WTC11 (cell line): ENCODE results near the gene KIAA0753. TPM values are rescaled to one million over a fixed set of nuclear protein-coding genes. Genes with fewer than 3 reads are reported as not detected.

ENCODE experiments used
- ATAC-seq: fragments of 200-7000 bp; cut with Tn5 transposase; 2 replicates; pipeline ENCODE4 v1.10.0; 2021; ENCODE audit warnings: mild to moderate bottlenecking, moderate library complexity
- CTCF ChIA-PET: fragments of 300-600 bp; sonication (Branson Sonifier 250); formaldehyde crosslinking; loops from one replicate; lab custom pipeline; 2021; ENCODE audit warnings: antibody characterized with exemption; lab: Charles Lee
- POLR2A ChIA-PET: fragments of 350-600 bp; sonication (Branson Sonifier 250); formaldehyde crosslinking; loops from one replicate; lab custom pipeline; 2021; ENCODE audit warnings: antibody characterized with exemption; lab: Charles Lee
- DNase-seq: peaks from one replicate; pipeline ENCODE4 v3.0.0; 2021; ENCODE audit warnings: low spot score
- H3K27ac Mint-ChIP-seq: 2 replicates; pipeline ENCODE4 v1.8.0; 2021; ENCODE audit warnings: mixed read lengths
- H3K27me3 Mint-ChIP-seq: 2 replicates; pipeline ENCODE4 v1.8.0; 2021; ENCODE audit warnings: low read depth, mild to moderate bottlenecking, moderate library complexity, mixed read lengths
- H3K36me3 Mint-ChIP-seq: 2 replicates; pipeline ENCODE4 v1.8.0; 2021; ENCODE audit warnings: mixed read lengths
- H3K4me1 Mint-ChIP-seq: 2 replicates; pipeline ENCODE4 v1.8.0; 2022; ENCODE audit warnings: mixed read lengths
- H3K4me3 Mint-ChIP-seq: 2 replicates; pipeline ENCODE4 v1.8.0; 2021; ENCODE audit warnings: mild to moderate bottlenecking, moderate library complexity, mixed read lengths
- H3K9me3 Mint-ChIP-seq: 2 replicates; pipeline ENCODE4 v1.8.0; 2021; ENCODE audit warnings: mixed read lengths
- AR ChIP-seq: fragments of 250-450 bp; sonication (Bioruptor Pico); IDR thresholded peaks from 2 replicates; pipeline ENCODE4 v1.9.0; 2021; ENCODE audit warnings: mild to moderate bottlenecking
- ATF2 ChIP-seq: sonication (generic); formaldehyde crosslinking; IDR thresholded peaks from 2 replicates; pipeline ENCODE4 v1.8.1; 2022; ENCODE audit warnings: low read depth, missing genetic modification reagents, borderline replicate concordance
- CREM ChIP-seq: sonication (generic); formaldehyde crosslinking; IDR thresholded peaks from 2 replicates; pipeline ENCODE4 v1.8.1; 2022; ENCODE audit warnings: mild to moderate bottlenecking, missing genetic modification reagents, moderate library complexity
- E2F4 ChIP-seq: sonication (generic); formaldehyde crosslinking; IDR thresholded peaks from 2 replicates; pipeline ENCODE4 v1.8.1; 2022; ENCODE audit warnings: low read depth, mild to moderate bottlenecking, moderate library complexity, missing genetic modification reagents, borderline replicate concordance
- E2F5 ChIP-seq: sonication (generic); formaldehyde crosslinking; IDR thresholded peaks from 2 replicates; pipeline ENCODE4 v1.8.1; 2022; ENCODE audit warnings: mild to moderate bottlenecking, moderate library complexity, missing genetic modification reagents
- IRF2 ChIP-seq: sonication (generic); formaldehyde crosslinking; IDR thresholded peaks from 2 replicates; pipeline ENCODE4 v1.8.0; 2022; ENCODE audit warnings: low read depth, missing genetic modification reagents, borderline replicate concordance
- MAX ChIP-seq: sonication (generic); formaldehyde crosslinking; IDR thresholded peaks from 2 replicates; pipeline ENCODE4 v1.8.0; 2022; ENCODE audit warnings: mild to moderate bottlenecking, missing genetic modification reagents
- MLX ChIP-seq: sonication (generic); formaldehyde crosslinking; IDR thresholded peaks from 2 replicates; pipeline ENCODE4 v1.8.1; 2023; ENCODE audit warnings: mild to moderate bottlenecking, missing genetic modification reagents, moderate library complexity
- NFATC4 ChIP-seq: fragments of 250-450 bp; sonication (Bioruptor Pico); IDR thresholded peaks from 2 replicates; pipeline ENCODE4 v1.9.0; 2021; ENCODE audit warnings: mild to moderate bottlenecking
- NFYB ChIP-seq: sonication (generic); formaldehyde crosslinking; conservative IDR thresholded peaks from 2 replicates; pipeline ENCODE4 v1.8.0; 2022; ENCODE audit warnings: low read depth, missing genetic modification reagents
- NR2C2 ChIP-seq: sonication (generic); formaldehyde crosslinking; IDR thresholded peaks from 2 replicates; pipeline ENCODE4 v1.8.0; 2022; ENCODE audit warnings: mild to moderate bottlenecking, missing genetic modification reagents
- PREB ChIP-seq: sonication (generic); formaldehyde crosslinking; IDR thresholded peaks from 2 replicates; pipeline ENCODE4 v1.8.1; 2022; ENCODE audit warnings: mild to moderate bottlenecking, missing genetic modification reagents, moderate library complexity, borderline replicate concordance
- SMAD4 ChIP-seq: sonication (generic); formaldehyde crosslinking; IDR thresholded peaks from 2 replicates; pipeline ENCODE4 v1.8.0; 2022; ENCODE audit warnings: mild to moderate bottlenecking, missing genetic modification reagents
- TCF7 ChIP-seq: sonication (generic); formaldehyde crosslinking; IDR thresholded peaks from 2 replicates; pipeline ENCODE4 v1.8.0; 2022; ENCODE audit warnings: mild to moderate bottlenecking, low read depth, missing genetic modification reagents, moderate library complexity
- ZNF121 ChIP-seq: sonication (generic); formaldehyde crosslinking; IDR thresholded peaks from 2 replicates; pipeline ENCODE4 v1.8.0; 2023; ENCODE audit warnings: missing genetic modification reagents
- ZNF138 ChIP-seq: sonication (generic); formaldehyde crosslinking; conservative IDR thresholded peaks from 2 replicates; pipeline ENCODE4 v1.8.1; 2022; ENCODE audit warnings: mild to moderate bottlenecking, moderate library complexity, missing genetic modification reagents
- ZNF281 ChIP-seq: sonication (generic); formaldehyde crosslinking; IDR thresholded peaks from 2 replicates; pipeline ENCODE4 v1.8.0; 2023; ENCODE audit warnings: mild to moderate bottlenecking, missing genetic modification reagents
- ZNF423 ChIP-seq: fragments of 250-450 bp; sonication (Bioruptor Pico); IDR thresholded peaks from 2 replicates; pipeline ENCODE4 v2.1.2; 2022; ENCODE audit warnings: mild to moderate bottlenecking, moderate library complexity
- ZSCAN18 ChIP-seq: fragments of 250-450 bp; sonication (Bioruptor Pico); IDR thresholded peaks from 2 replicates; pipeline ENCODE4 v2.1.2; 2022; ENCODE audit warnings: mild to moderate bottlenecking, moderate library complexity
- total RNA-seq: library from RNA; stranded (reverse); gene quantifications from 3 replicates; pipeline ENCODE4 v1.2.3, GENCODE V29; 2021

KIAA0753 gene
- total RNA-seq, 1 experiment from 2014 or later = 22.8 TPM

GRCh38 chr17:6543079-6544010, 97.2 kb downstream of the KIAA0753 start:
- Mint-ChIP-seq H3K36me3 (0 out of 2 replicates have a peak, but pooled peaks cover 3% of the 10 kb centered on the region), H3K9me3 (peaks cover 14% of the 10 kb centered on the region), H3K27ac (no peak overlapping the region), H3K27me3 (peaks cover 3% of the 10 kb centered on the region), H3K4me1 (peaks cover 28% of the 10 kb centered on the region), H3K4me3 (no peak overlapping the region)
- TF ChIP-seq NFYB (CRISPR knock-in tag) = no peak
- TF ChIP-seq PREB (CRISPR knock-in tag) = no peak
- no peak for TF ChIP-seq ZSCAN18
- TF ChIP-seq SMAD4 (CRISPR knock-in tag) = no peak
- TF ChIP-seq E2F5 (CRISPR knock-in tag) = no peak
- ATAC-seq = no peak
- POLR2A ChIA-PET = no interaction called here
- CTCF ChIA-PET = interaction anchor here (1.9 kb wide), 1 partner anchor 70 kb away, joined by 8 read pairs; no protein-coding TSS in a partner anchor
- no peak for DNase-seq

GRCh38 chr17:6542577-6542976, 97.9 kb downstream of the KIAA0753 start:
- Mint-ChIP-seq H3K9me3 (peaks cover 14% of the 10 kb centered on the region), H3K27me3 (peaks cover 3% of the 10 kb centered on the region), H3K4me1 (peaks cover 28% of the 10 kb centered on the region), H3K27ac (no peak overlapping the region), H3K36me3 (0 out of 2 replicates have a peak, but pooled peaks cover 3% of the 10 kb centered on the region), H3K4me3 (no peak overlapping the region)
- DNase-seq (no peak), ATAC-seq (no peak)
- CTCF ChIA-PET = no interaction called here
- POLR2A ChIA-PET = no interaction called here
- no peak for TF ChIP-seq MAX
- TF ChIP-seq MLX (CRISPR knock-in tag) = no peak
- TF ChIP-seq CREM (CRISPR knock-in tag) = no peak
- TF ChIP-seq E2F4 (CRISPR knock-in tag) = no peak
- TF ChIP-seq ZNF281 (CRISPR knock-in tag) = no peak
- no peak for TF ChIP-seq ZNF423
- TF ChIP-seq NR2C2 (CRISPR knock-in tag) = no peak
- TF ChIP-seq ZNF138 (CRISPR knock-in tag) = no peak
- TF ChIP-seq NFATC4 (CRISPR knock-in tag) = no peak
- no peak for TF ChIP-seq ATF2 (CRISPR knock-in tag)
- TF ChIP-seq IRF2 = no peak
- TF ChIP-seq TCF7 (CRISPR knock-in tag) = no peak
- TF ChIP-seq ZNF121 (CRISPR knock-in tag) = no peak
- TF ChIP-seq AR (CRISPR knock-in tag) = no peak
